ENCODE measurements around the gene CYP3A4. TPM values are rescaled to one million over a fixed set of nuclear protein-coding genes. Genes with fewer than 3 reads are reported as not detected.

Gene CYP3A4
- total RNA-seq, 4 donors from 2014 or later = not detected

DNA sequence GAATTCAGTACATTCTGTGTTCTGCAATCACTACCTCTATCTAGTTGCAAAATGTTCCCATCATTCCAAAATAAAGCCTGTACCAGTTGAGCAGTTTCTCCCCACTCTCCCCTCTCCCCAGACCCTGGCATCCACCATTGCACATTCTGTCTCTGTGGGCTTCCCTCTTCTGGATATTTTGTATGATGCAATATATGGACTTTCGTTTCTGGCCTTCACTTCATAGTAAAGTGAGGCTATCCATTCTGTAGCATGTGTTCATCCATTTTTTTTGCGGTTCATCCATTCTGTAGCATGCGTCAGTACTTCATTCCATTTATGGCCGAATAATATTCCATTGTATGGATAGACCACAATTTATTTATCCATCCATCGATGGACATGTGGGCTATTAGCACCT lies 9.5 kb upstream of the CYP3A4 start:
- H3K36me3 ChIP-seq = no peaks in the 10 kb centered on the region
- 87 to 90% methylated on average over 5 of the region's 5 CpGs for WGBS, 2 donors
- no peak overlapping the region for H3K27ac ChIP-seq
- no peak for DNase-seq
- no peak overlapping the region for H3K4me3 ChIP-seq
- TF ChIP-seq POLR2A (IDR thresholded peaks at IDR 0.05) = no peak
- TF ChIP-seq, protein P1, sequence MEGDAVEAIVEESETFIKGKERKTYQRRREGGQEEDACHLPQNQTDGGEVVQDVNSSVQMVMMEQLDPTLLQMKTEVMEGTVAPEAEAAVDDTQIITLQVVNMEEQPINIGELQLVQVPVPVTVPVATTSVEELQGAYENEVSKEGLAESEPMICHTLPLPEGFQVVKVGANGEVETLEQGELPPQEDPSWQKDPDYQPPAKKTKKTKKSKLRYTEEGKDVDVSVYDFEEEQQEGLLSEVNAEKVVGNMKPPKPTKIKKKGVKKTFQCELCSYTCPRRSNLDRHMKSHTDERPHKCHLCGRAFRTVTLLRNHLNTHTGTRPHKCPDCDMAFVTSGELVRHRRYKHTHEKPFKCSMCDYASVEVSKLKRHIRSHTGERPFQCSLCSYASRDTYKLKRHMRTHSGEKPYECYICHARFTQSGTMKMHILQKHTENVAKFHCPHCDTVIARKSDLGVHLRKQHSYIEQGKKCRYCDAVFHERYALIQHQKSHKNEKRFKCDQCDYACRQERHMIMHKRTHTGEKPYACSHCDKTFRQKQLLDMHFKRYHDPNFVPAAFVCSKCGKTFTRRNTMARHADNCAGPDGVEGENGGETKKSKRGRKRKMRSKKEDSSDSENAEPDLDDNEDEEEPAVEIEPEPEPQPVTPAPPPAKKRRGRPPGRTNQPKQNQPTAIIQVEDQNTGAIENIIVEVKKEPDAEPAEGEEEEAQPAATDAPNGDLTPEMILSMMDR (IDR thresholded peaks at IDR 0.05) = no peak
- no peaks in the 10 kb centered on the region for H3K27me3 ChIP-seq
- H3K4me1 ChIP-seq = no peaks in the 10 kb centered on the region
- H3K9me3 ChIP-seq = no peaks in the 10 kb centered on the region
- intact Hi-C loops (cut with DNase I) = no loop called here

DNA sequence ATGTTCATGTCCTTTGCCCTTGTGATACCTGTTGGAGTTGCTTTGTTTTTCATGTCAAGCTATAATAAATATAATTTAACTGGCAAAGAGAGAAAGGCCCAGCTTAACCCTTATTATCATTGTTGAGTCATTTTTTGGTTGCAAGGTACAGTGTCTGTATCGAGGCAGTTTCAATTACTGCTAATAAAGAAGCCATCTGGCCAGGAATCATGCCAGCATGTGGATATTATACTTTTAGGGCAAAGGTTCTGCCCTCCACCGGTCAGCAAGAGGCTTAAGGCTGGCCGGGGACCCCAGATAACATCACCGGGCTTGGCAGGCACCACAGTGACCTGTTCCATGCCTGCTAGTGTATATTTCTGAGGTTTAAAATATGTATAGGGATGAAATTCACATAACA lies 9.0 kb upstream of the CYP3A4 start:
- no peak overlapping the region for H3K4me3 ChIP-seq
- intact Hi-C loops (cut with DNase I) = no loop called here
- no peak overlapping the region for H3K27ac ChIP-seq
- H3K27me3 ChIP-seq = no peaks in the 10 kb centered on the region
- TF ChIP-seq POLR2A (IDR thresholded peaks at IDR 0.05) = no peak
- TF ChIP-seq, protein P1 (IDR thresholded peaks at IDR 0.05) = no peak
- H3K4me1 ChIP-seq = no peaks in the 10 kb centered on the region
- 61 to 75% methylated on average over 4 of the region's 4 CpGs for WGBS, 2 donors
- H3K9me3 ChIP-seq = no peaks in the 10 kb centered on the region
- DNase-seq = no peak
- H3K36me3 ChIP-seq = no peaks in the 10 kb centered on the region

DNA sequence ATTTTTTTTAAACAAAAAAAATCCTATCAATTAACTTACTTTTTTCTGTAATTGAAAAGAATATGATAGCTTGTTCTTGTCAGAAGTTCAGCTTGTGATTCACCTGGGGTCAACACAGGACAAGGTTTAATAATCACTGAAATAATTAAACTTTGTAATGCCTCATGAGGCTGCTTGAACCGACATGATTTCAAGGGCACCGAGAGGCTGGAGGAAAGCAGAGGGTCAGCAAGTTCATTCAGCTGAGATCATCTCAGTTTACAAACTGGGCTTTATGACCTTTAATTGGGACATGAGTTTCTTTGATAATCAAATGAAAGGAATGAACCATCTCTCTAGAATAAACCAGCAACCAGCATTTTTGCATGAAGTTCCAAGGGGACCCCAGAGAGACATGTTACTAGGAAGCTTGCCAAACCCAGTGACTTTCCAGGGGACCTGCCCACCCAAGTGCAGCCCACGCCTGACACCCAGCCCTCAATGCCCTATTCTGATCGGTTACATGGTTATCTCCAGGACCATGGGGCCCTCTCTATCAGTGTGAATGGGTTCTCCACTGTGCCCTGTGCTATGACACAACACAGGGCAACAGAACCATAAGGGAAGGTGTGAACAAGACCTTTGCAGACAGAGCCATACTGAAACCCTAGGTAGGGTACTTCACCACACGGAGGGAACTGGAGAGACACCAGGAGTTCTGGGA lies 7.8 kb upstream of the CYP3A4 start:
- no peak for DNase-seq
- Histone ChIP-seq H3K9me3 (no peaks in the 10 kb centered on the region), H3K4me3 (no peak overlapping the region), H3K4me1 (peaks cover 0 to 11% (median 0%) of the 10 kb centered on the region in 3 donors), H3K36me3 (no peaks in the 10 kb centered on the region), H3K27me3 (no peaks in the 10 kb centered on the region), H3K27ac (no peak overlapping the region)
- 53 to 58% methylated on average over 3 to 5 of the region's 5 CpGs for WGBS, 2 donors
- intact Hi-C loops (cut with DNase I) = no loop called here
- TF ChIP-seq POLR2A (IDR thresholded peaks at IDR 0.05) = no peak
- TF ChIP-seq, protein P1 (IDR thresholded peaks at IDR 0.05) = no peak

DNA sequence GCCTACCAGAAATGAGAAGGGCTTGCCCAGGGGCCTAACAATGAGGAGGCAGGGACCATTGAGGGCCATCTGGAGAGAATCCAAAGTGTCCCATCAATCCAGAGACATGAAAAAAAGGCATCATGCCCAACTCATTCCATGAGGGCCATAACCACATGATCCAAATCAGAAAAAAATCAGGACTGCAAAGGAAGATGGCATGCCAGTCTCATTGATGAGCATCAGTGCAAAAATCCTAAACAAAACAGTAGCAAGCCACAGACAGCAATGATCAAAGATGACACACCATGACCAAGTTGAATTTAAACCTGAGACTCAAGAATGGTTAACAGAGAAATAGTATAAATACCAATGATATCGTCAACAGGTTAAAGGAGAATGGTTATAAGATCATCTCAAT lies 7.0 kb upstream of the CYP3A4 start:
- Histone ChIP-seq H3K4me3 (no peak overlapping the region), H3K36me3 (no peaks in the 10 kb centered on the region), H3K9me3 (no peaks in the 10 kb centered on the region), H3K4me1 (peaks cover 0 to 19% (median 5%) of the 10 kb centered on the region in 3 donors), H3K27ac (no peak overlapping the region), H3K27me3 (no peaks in the 10 kb centered on the region)
- TF ChIP-seq, protein P1 (IDR thresholded peaks at IDR 0.05) = no peak
- WGBS, 2 donors = 71 to 86% methylated on average over 1 of the region's 1 CpG
- DNase-seq = no peak
- intact Hi-C loops (cut with DNase I) = no loop called here

DNA sequence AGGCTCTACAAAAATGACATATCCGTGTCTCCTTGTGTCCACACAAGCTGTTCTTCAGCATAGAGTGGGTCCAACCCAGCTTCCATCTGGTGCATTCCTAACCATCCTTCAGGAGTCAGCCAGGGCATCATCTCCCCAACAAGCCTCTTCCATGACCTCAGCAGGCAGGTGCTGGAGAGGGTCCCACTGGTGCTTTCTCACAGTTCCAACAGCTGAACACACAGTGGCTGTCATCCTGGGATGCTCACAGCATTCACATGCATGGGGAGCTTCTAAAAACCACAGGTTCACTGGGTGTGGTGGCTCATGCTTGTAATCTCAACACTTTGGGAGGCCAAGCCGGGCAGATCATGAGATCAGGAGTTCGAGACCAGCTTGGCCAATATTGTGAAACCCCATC lies 6.4 kb upstream of the CYP3A4 start:
- H3K4me3 ChIP-seq = no peak overlapping the region
- DNase-seq = no peak
- H3K27ac ChIP-seq = no peak overlapping the region
- no peaks in the 10 kb centered on the region for H3K9me3 ChIP-seq
- no peaks in the 10 kb centered on the region for H3K36me3 ChIP-seq
- intact Hi-C loops (cut with DNase I) = no loop called here
- H3K27me3 ChIP-seq = no peaks in the 10 kb centered on the region
- peaks cover 0 to 25% (median 5%) of the 10 kb centered on the region in 3 donors for H3K4me1 ChIP-seq
- TF ChIP-seq, protein P1 (IDR thresholded peaks at IDR 0.05) = no peak
- no peak for TF ChIP-seq POLR2A (IDR thresholded peaks at IDR 0.05)
- WGBS, 2 donors = 88 to 94% methylated on average over 2 of the region's 3 CpGs

All from esophagus squamous epithelium (tissue), 5 donors.